Right renal cortex interstitium (tissue), 3 donors: Measurements from ENCODE around the gene RBM46. TPM values are rescaled to one million over a fixed set of nuclear protein-coding genes. Genes with fewer than 3 reads are reported as not detected.
"Not testable (repeated sequence)": the region's sequence is repeated elsewhere in the genome, so short reads cannot be mapped to it uniquely, and the experiment has no call there.

Experiments
- DNase-seq, 3 donors: peaks; one replicate each; pipeline ENCODE4 v3.0.0-alpha.2; 2013; ENCODE audit warnings: low read depth in 3 of 3, low spot score in 2 of 3
- polyA plus RNA-seq, 3 donors: library from polyadenylated mRNA; unstranded; fragments of 120-200 nt; gene quantifications; one replicate each; pipeline ENCODE4 v1.2.1, GENCODE V29; 2013; ENCODE audit not compliant: insufficient read length in 3 of 3

Gene RBM46
- polyA plus RNA-seq, 3 donors, result 0.08 to 0.10 TPM; not detected in 1

GRCh38 chr4:154836513-154836912 lies 55.4 kb downstream of the RBM46 start:
- no peak for DNase-seq

GRCh38 chr4:154838155-154838554 lies 57.1 kb downstream of the RBM46 start:
- no peak for DNase-seq

GRCh38 chr4:154838694-154839093 lies 57.6 kb downstream of the RBM46 start:
- no peak for DNase-seq

- DNase-seq, result no peak
Observed at GRCh38 chr4:154854362-154854761, 73.3 kb downstream of the RBM46 start.

- no peak for DNase-seq
Observed at GRCh38 chr4:154858166-154858565, 77.1 kb downstream of the RBM46 start.

DNA sequence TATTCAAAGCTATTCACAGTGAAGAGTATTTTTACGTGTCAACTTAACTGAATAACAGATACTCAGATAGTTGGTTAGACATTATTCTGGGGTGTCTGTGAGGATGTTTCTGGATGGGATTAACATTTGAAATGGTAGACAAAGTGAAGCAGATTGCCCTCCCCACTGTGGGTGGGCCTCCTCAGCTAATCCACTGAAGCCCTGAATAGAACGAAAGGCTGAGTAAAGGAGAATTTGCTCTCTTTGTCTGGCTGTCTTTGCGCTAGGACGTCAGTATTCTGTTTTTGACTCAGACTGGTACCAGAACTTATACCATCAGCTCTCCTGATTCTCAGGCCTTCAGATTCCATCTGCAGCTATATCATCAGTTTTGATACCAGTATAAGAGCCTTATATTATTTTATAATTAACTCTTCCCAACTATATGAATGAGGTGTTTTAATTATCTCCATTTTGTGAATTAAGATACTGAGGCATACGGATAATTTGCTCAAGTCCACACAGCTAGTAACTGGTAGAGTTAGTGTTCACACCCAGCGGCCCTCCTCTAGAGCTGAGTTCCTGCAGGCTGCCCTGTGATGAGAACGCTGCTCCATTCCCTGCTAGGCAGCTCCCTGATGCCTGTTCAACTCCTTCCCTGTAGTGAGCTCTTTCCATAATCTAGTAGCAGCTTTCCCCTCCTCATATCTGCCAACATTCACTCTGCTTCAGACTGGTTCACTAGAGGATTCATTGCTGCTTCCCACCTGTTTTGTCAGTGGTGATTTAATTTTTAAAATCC lies 87.5 kb downstream of the RBM46 start:
- DNase-seq, result no peak

DNA sequence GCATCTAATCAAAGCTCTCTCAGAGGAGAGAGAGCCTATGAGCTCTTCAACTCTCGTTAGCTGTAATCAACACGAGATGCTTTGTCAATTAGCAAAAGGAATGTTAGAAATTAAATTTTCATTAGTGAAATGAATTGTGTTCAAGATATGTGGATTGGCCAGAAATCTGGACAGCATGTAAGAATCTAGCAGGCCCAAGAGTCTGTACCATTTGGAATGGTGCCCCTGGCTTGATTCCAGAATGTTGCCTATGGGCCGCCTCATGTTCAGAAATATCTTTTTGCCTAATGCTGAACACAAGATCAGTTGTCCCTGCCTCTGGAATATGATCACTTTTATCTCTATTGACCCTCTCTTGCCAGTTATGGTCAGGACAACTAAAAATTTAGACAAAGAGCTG lies 88.2 kb downstream of the RBM46 start:
- no peak for DNase-seq

- DNase-seq, result no peak
Observed at GRCh38 chr4:154872198-154872597, 91.1 kb downstream of the RBM46 start.

DNA sequence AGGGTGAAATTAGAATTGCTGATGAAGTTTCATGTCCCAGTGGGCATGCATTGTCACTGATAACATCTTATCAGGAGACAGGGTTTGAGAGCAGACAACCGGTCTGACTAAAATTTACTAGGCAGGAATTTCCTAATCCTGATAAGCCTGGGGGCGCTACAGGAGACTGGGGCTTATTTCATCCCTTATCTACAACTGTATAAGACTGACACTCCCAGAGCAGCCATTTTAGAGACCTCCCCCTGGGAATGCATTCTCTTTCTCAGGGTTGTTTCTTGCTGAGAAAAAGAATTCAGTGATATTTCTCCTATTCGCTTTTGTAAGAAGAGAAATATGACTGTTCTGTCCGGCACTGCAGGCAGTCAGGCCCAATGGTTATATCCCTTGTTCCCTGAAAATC lies 93.0 kb downstream of the RBM46 start:
- DNase-seq, result not testable (repeated sequence)

GRCh38 chr4:154877110-154877760 lies 96.2 kb downstream of the RBM46 start:
- no peak for DNase-seq

Other genes with a start within 250 kb of the RBM46 start
- gene PLRG1, start 230.9 kb upstream of the RBM46 start, polyA plus RNA-seq, result 100 to 1,000 TPM; 116 to 126 (median 125) TPM
- gene FGB, start 218.3 kb upstream of the RBM46 start, polyA plus RNA-seq, result 100 to 1,000 TPM in 2 of 3 donors, 10 to 100 TPM in 1; 10.6 to 190 (median 141) TPM
- gene FGA, start 190.5 kb upstream of the RBM46 start, polyA plus RNA-seq, result 1 to 10 TPM in 2 of 3 donors, under 1 TPM in 1; 0.08 to 1.4 (median 1.0) TPM
- gene FGG, start 168.6 kb upstream of the RBM46 start, polyA plus RNA-seq, result 1 to 10 TPM in 1 of 3 donors, under 1 TPM in 1, not detected in 1; 0.44 to 1.1 TPM
- under 1 TPM; 0.50 to 0.97 (median 0.67) TPM for gene LRAT, start 37.3 kb upstream of the RBM46 start, polyA plus RNA-seq